CD14-positive monocyte (primary cell): ENCODE data around the gene LRP1-AS. TPM values are rescaled to one million over a fixed set of nuclear protein-coding genes. Genes with fewer than 3 reads are reported as not detected.

ENCODE experiments used
- DNase-seq, 3 donors: peaks; one replicate each; pipeline ENCODE4 v3.0.0-alpha.2; 2011 to 2022
- H2AFZ ChIP-seq: 2 replicates; pipeline ENCODE4 v1.6.0; 2012; ENCODE audit warnings: mild to moderate bottlenecking, low read depth, low read length, inconsistent platforms; ENCODE audit not compliant: insufficient read depth, poor library complexity, severe bottlenecking
- H3K27ac ChIP-seq, 2 donors: 1 replicate in 1 of 2; 2 replicates in 1 of 2; pipeline ENCODE4 v1.5.1; 2012 to 2013; ENCODE audit warnings: low read length in 2 of 2, control low read depth in 1 of 2, inconsistent platforms in 1 of 2, low read depth in 1 of 2, mild to moderate bottlenecking in 1 of 2
- H3K27me3 ChIP-seq, 2 donors: one replicate each; pipeline versions ENCODE4 v1.6.0 to v1.6.1; 2011 to 2013; ENCODE audit warnings: low read length in 2 of 2; ENCODE audit not compliant: control insufficient read depth in 2 of 2, insufficient read depth in 2 of 2
- H3K36me3 ChIP-seq, 2 donors: replicated peaks in 1 of 2; 1 replicate in 1 of 2; 2 replicates in 1 of 2; pipeline versions ENCODE4 v1.5.1 to v1.6.1; 2012 to 2013; ENCODE audit warnings: low read length in 2 of 2, control low read depth in 1 of 2, inconsistent platforms in 1 of 2, mild to moderate bottlenecking in 1 of 2; ENCODE audit not compliant: insufficient read depth in 2 of 2, control insufficient read depth in 1 of 2
- H3K4me1 ChIP-seq, 2 donors: 1 replicate in 1 of 2; 2 replicates in 1 of 2; pipeline versions ENCODE4 v1.5.1 to v1.6.1; 2012 to 2013; ENCODE audit warnings: low read length in 2 of 2, control low read depth in 1 of 2, inconsistent platforms in 1 of 2, mild to moderate bottlenecking in 1 of 2, moderate library complexity in 1 of 2; ENCODE audit not compliant: insufficient read depth in 2 of 2, control insufficient read depth in 1 of 2
- H3K4me2 ChIP-seq: replicated peaks from 2 replicates; pipeline ENCODE3; 2012; ENCODE audit warnings: low read length, moderate library complexity, mild to moderate bottlenecking; ENCODE audit not compliant: poor library complexity, severe bottlenecking; ENCODE audit errors: extremely low read depth
- H3K4me3 ChIP-seq, 3 experiments: fragments of 200-600 bp in 1 of 3; sonication (generic) in 1 of 3; replicated peaks in 1 of 3; 1 replicate in 2 of 3; 2 replicates in 1 of 3; pipeline ENCODE4 v1.5.1; 2011 to 2013; ENCODE audit warnings: low read length in 3 of 3, mild to moderate bottlenecking in 3 of 3, control low read depth in 2 of 3, low read depth in 2 of 3, inconsistent platforms in 1 of 3, moderate library complexity in 1 of 3
- H3K79me2 ChIP-seq: 2 replicates; pipeline ENCODE4 v1.6.0; 2012; ENCODE audit warnings: mild to moderate bottlenecking, control low read depth, inconsistent platforms, low read length, moderate library complexity; ENCODE audit not compliant: insufficient read depth
- H3K9ac ChIP-seq: 2 replicates; pipeline ENCODE4 v1.6.0; 2017; ENCODE audit warnings: low read length, mild to moderate bottlenecking; ENCODE audit not compliant: insufficient read depth, poor library complexity, severe bottlenecking
- H3K9me3 ChIP-seq, 2 donors: replicated peaks in 1 of 2; 1 replicate in 1 of 2; 2 replicates in 1 of 2; pipeline versions ENCODE4 v1.5.1 to v1.6.1; 2012 to 2013; ENCODE audit warnings: low read length in 2 of 2, control low read depth in 1 of 2; ENCODE audit not compliant: control insufficient read depth in 1 of 2, insufficient read depth in 1 of 2
- H4K20me1 ChIP-seq: 2 replicates; pipeline ENCODE4 v1.6.0; 2012; ENCODE audit warnings: mild to moderate bottlenecking, low read length, control low read depth, moderate library complexity; ENCODE audit not compliant: insufficient read depth
- H3K27ac Mint-ChIP-seq, 7 donors: one replicate each; pipeline ENCODE4 v1.8.0; 2020; ENCODE audit warnings: mild to moderate bottlenecking in 7 of 7, mixed read lengths in 7 of 7, moderate library complexity in 6 of 7, inconsistent platforms in 2 of 7
- H3K27me3 Mint-ChIP-seq, 3 donors: one replicate each; pipeline ENCODE4 v1.8.0; 2021 to 2022; ENCODE audit warnings: low read depth in 3 of 3, mild to moderate bottlenecking in 3 of 3, mixed read lengths in 3 of 3, moderate library complexity in 3 of 3, inconsistent platforms in 1 of 3
- H3K36me3 Mint-ChIP-seq, 2 donors: one replicate each; pipeline ENCODE4 v1.8.0; 2020; ENCODE audit warnings: mixed read lengths in 2 of 2, inconsistent platforms in 1 of 2, mild to moderate bottlenecking in 1 of 2
- H3K4me1 Mint-ChIP-seq: one replicate; pipeline ENCODE4 v1.8.0; 2020; ENCODE audit warnings: mild to moderate bottlenecking, mixed read lengths
- H3K4me3 Mint-ChIP-seq, 2 donors: one replicate each; pipeline ENCODE4 v1.8.0; 2020; ENCODE audit warnings: mild to moderate bottlenecking in 2 of 2, mixed read lengths in 2 of 2, moderate library complexity in 1 of 2
- H3K9me3 Mint-ChIP-seq, 7 donors: one replicate each; pipeline ENCODE4 v1.8.0; 2020 to 2022; ENCODE audit warnings: mixed read lengths in 7 of 7, mild to moderate bottlenecking in 6 of 7, moderate library complexity in 6 of 7, inconsistent platforms in 2 of 7
- WGBS: methylation state at CpG from one replicate; pipeline ENCODE4 v1.1.5; 2013; ENCODE audit warnings: missing lambda C conversion rate; ENCODE audit not compliant: insufficient coverage; 5-methylcytosine and 5-hydroxymethylcytosine counted together
- intact Hi-C, 2 donors: fragments of 100-400 bp; cut with micrococcal nuclease; formaldehyde crosslinking; loops; one replicate each; pipeline versions ENCODE4 v1.15.0 to v1.15.1; 2023
- polyA plus RNA-seq, 3 donors: library from polyadenylated mRNA; depleted of rRNA in 1 of 3; unstranded in 2 of 3; stranded (reverse) in 1 of 3; fragments of 300-500 nt in 2 of 3; fragments of >200 nt in 1 of 3; fragmentation: Illumina TruSeq in 2 of 3; gene quantifications; 1 replicate in 2 of 3; 2 replicates in 1 of 3; pipeline ENCODE4 v1.2.3, GENCODE V29; 2012 to 2021
- TF ChIP-seq, protein P1 (sequence below): fragments of 200-600 bp; IDR thresholded peaks from one replicate; pipeline ENCODE4 v1.8.0; 2022; ENCODE audit warnings: antibody characterized with exemption, mild to moderate bottlenecking

LRP1-AS gene
- polyA plus RNA-seq, 3 donors, result 0.35 to 1.5 TPM; not detected in 1

- WGBS, result 36% methylated on average over 5 of the region's 11 CpGs
- no peak overlapping the region for H3K9ac ChIP-seq
- peaks cover 36% of the 10 kb centered on the region for H3K4me1 Mint-ChIP-seq
Measured at GRCh38 chr12:57099047-57099714, 48.2 kb downstream of the LRP1-AS start.

GRCh38 chr12:57098546-57098945 lies 48.9 kb downstream of the LRP1-AS start:
- no peak overlapping the region for H3K4me3 Mint-ChIP-seq
- peaks cover 74 to 84% of the 10 kb centered on the region in 2 donors for H3K36me3 Mint-ChIP-seq
- peak overlapping the region in 1 of 2 donors; percentile 61 for H3K27ac ChIP-seq
- no peaks in the 10 kb centered on the region for H3K9me3 ChIP-seq
- peaks cover 7% of the 10 kb centered on the region for H3K79me2 ChIP-seq
- H3K4me2 ChIP-seq, result no peak overlapping the region
- peaks cover 0 to 2% (median 0%) of the 10 kb centered on the region in 3 donors for H3K27me3 Mint-ChIP-seq
- WGBS, result no CpG with 5 or more reads among the region's 1 CpG
- intact Hi-C loops, result no loop called here
- no peaks in the 10 kb centered on the region for H3K27me3 ChIP-seq
- H3K4me1 Mint-ChIP-seq, result peaks cover 38% of the 10 kb centered on the region
- no peak overlapping the region for H2AFZ ChIP-seq
- no peak overlapping the region for H3K4me3 ChIP-seq
- H3K36me3 ChIP-seq, result peaks cover 65 to 86% of the 10 kb centered on the region in 2 donors
- H4K20me1 ChIP-seq, result peaks cover 100% of the 10 kb centered on the region
- no peak for DNase-seq
- H3K9me3 Mint-ChIP-seq, result no peaks in the 10 kb centered on the region
- no peak overlapping the region for H3K9ac ChIP-seq
- TF ChIP-seq, protein P1, sequence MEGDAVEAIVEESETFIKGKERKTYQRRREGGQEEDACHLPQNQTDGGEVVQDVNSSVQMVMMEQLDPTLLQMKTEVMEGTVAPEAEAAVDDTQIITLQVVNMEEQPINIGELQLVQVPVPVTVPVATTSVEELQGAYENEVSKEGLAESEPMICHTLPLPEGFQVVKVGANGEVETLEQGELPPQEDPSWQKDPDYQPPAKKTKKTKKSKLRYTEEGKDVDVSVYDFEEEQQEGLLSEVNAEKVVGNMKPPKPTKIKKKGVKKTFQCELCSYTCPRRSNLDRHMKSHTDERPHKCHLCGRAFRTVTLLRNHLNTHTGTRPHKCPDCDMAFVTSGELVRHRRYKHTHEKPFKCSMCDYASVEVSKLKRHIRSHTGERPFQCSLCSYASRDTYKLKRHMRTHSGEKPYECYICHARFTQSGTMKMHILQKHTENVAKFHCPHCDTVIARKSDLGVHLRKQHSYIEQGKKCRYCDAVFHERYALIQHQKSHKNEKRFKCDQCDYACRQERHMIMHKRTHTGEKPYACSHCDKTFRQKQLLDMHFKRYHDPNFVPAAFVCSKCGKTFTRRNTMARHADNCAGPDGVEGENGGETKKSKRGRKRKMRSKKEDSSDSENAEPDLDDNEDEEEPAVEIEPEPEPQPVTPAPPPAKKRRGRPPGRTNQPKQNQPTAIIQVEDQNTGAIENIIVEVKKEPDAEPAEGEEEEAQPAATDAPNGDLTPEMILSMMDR, result no peak
- H3K4me1 ChIP-seq, result peaks cover 19 to 34% of the 10 kb centered on the region in 2 donors
- peak overlapping the region in 4 of 7 donors; percentile 45 to 88 (median 76) for H3K27ac Mint-ChIP-seq

More at GRCh38 chr12:57099047-57099714, 48.2 kb downstream of the LRP1-AS start:
- H3K79me2 ChIP-seq, result peaks cover 7% of the 10 kb centered on the region
- H3K27ac ChIP-seq, result peak overlapping the region in 1 of 2 donors; percentile 61
- Mint-ChIP-seq H3K4me3 (no peak overlapping the region), H3K9me3 (peaks cover 0 to under 1% (median 0%) of the 10 kb centered on the region in 7 donors), H3K27me3 (peaks cover 0 to 2% (median 0%) of the 10 kb centered on the region in 3 donors), H3K36me3 (peaks cover 79 to 90% of the 10 kb centered on the region in 2 donors), H3K27ac (peak overlapping the region in 5 of 7 donors; percentile 58 to 88 (median 68))
- peaks cover 100% of the 10 kb centered on the region for H4K20me1 ChIP-seq
- H3K4me3 ChIP-seq, result no peak overlapping the region
- H3K4me2 ChIP-seq, result no peak overlapping the region
- no peak overlapping the region for H2AFZ ChIP-seq
- H3K36me3 ChIP-seq, result peaks cover 68 to 92% of the 10 kb centered on the region in 2 donors
- DNase-seq, result no peak
- H3K9me3 ChIP-seq, result no peaks in the 10 kb centered on the region
- TF ChIP-seq, protein P1, result no peak
- intact Hi-C loops, result no loop called here
- no peaks in the 10 kb centered on the region for H3K27me3 ChIP-seq
- peaks cover 12 to 33% of the 10 kb centered on the region in 2 donors for H3K4me1 ChIP-seq
